Breast epithelium (tissue), 4 donors: Measurements from ENCODE around the gene FDX2. TPM values are rescaled to one million over a fixed set of nuclear protein-coding genes. Genes with fewer than 3 reads are reported as not detected.

Experiments
- DNase-seq, 2 donors: peaks; one replicate each; pipeline ENCODE4 v3.0.0-alpha.2; 2019; ENCODE audit warnings: low spot score in 2 of 2
- H3K27ac ChIP-seq, 2 donors: fragments of 200-600 bp; sonication (generic) in 1 of 2; one replicate each; pipeline ENCODE4 v1.5.1; 2016 to 2019; ENCODE audit warnings: mild to moderate bottlenecking in 1 of 2
- H3K27me3 ChIP-seq, 2 donors: fragments of 200-600 bp; sonication (generic) in 1 of 2; one replicate each; pipeline versions ENCODE4 v1.5.1 to v1.6.0; 2017 to 2019; ENCODE audit warnings: control low read depth in 1 of 2, mild to moderate bottlenecking in 1 of 2
- H3K36me3 ChIP-seq: fragments of 200-600 bp; one replicate; pipeline ENCODE4 v1.5.1; 2019
- H3K4me1 ChIP-seq, 2 donors: fragments of 200-600 bp; sonication (generic); one replicate each; pipeline ENCODE4 v1.5.1; 2016 to 2019; ENCODE audit warnings: control low read depth in 1 of 2
- H3K4me3 ChIP-seq, 3 donors: fragments of 200-600 bp; sonication (generic); 1 replicate in 2 of 3; 2 replicates in 1 of 3; pipeline ENCODE4 v1.5.1; 2016 to 2019; ENCODE audit warnings: mild to moderate bottlenecking in 3 of 3, moderate library complexity in 2 of 3
- H3K9me3 ChIP-seq, 2 donors: fragments of 200-600 bp; sonication (generic) in 1 of 2; one replicate each; pipeline ENCODE4 v1.5.1; 2016 to 2019; ENCODE audit warnings: control low read depth in 1 of 2
- POLR2A ChIP-seq: fragments of 450-650 bp; IDR thresholded peaks from one replicate; pipeline ENCODE4 v1.6.1; 2016; ENCODE audit warnings: antibody characterized with exemption, mild to moderate bottlenecking, moderate library complexity
- POLR2AphosphoS5 ChIP-seq, 3 donors: sonication (generic); formaldehyde crosslinking; IDR thresholded peaks; one replicate each; pipeline ENCODE4 v1.6.1; 2017; ENCODE audit warnings: antibody characterized with exemption in 3 of 3
- intact Hi-C: fragments of 100-400 bp; cut with DNase I; formaldehyde crosslinking; loops from one replicate; pipeline ENCODE4 v1.15.1; 2023; ENCODE audit warnings: low total_unique reads
- total RNA-seq, 3 donors: library from RNA; depleted of rRNA; stranded (reverse); fragments of >200 nt; gene quantifications; one replicate each; pipeline ENCODE4 v1.1.0, GENCODE V29; 2016
- TF ChIP-seq, protein P1 (sequence below), 3 donors: fragments of 450-650 bp; IDR thresholded peaks; one replicate each; pipeline ENCODE4 v1.5.1; 2016 to 2017; ENCODE audit warnings: antibody characterized with exemption in 3 of 3, mild to moderate bottlenecking in 3 of 3, moderate library complexity in 3 of 3

The FDX2 gene
- total RNA-seq, 3 donors from 2014 or later: 14.7 to 19.9 (median 15.7) TPM

DNA sequence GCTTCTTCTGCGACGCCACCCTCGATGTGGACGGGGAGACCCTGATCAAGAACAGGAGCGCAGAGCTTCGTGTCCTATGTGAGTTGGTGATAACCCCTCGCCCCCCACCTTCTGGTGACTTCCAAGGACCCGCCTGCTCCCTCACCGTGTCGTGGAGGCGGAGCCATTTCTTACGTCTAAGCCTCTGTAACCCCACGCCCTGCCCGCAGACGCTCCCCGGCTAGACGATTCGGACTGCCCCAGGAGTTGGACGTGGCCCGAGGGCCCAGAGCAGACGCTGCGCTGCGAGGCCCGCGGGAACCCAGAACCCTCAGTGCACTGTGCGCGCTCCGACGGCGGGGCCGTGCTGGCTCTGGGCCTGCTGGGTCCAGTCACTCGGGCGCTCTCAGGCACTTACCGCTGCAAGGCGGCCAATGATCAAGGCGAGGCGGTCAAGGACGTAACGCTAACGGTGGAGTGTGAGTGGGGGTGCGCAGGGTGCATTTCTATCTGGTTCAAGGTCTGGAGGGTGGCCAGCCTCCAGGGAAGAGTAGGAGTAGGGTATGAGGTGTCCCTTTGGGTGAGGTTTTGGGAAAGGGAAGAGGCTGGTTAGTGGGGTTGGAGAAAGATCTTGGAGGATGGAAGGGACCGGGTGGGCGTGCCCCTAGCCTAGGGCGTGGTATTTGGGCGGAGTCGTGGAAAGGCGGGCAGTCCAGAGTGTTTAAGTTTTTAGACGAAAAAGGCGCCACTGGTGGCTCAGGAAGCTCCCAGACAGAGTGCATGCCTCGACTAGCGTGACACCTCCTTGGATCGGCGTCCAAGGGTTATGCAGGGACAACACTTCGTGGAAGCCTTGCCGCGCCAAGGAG is 22.8 kb downstream of the FDX2 start:
- TF ChIP-seq, protein P1, sequence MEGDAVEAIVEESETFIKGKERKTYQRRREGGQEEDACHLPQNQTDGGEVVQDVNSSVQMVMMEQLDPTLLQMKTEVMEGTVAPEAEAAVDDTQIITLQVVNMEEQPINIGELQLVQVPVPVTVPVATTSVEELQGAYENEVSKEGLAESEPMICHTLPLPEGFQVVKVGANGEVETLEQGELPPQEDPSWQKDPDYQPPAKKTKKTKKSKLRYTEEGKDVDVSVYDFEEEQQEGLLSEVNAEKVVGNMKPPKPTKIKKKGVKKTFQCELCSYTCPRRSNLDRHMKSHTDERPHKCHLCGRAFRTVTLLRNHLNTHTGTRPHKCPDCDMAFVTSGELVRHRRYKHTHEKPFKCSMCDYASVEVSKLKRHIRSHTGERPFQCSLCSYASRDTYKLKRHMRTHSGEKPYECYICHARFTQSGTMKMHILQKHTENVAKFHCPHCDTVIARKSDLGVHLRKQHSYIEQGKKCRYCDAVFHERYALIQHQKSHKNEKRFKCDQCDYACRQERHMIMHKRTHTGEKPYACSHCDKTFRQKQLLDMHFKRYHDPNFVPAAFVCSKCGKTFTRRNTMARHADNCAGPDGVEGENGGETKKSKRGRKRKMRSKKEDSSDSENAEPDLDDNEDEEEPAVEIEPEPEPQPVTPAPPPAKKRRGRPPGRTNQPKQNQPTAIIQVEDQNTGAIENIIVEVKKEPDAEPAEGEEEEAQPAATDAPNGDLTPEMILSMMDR (IDR thresholded peaks at IDR 0.05): no peak
- TF ChIP-seq POLR2AphosphoS5 (IDR thresholded peaks at IDR 0.05): no peak
- DNase-seq: no peak
- Histone ChIP-seq H3K36me3 (no peaks in the 10 kb centered on the region), H3K27me3 (peaks cover 24 to 83% of the 10 kb centered on the region in 2 donors), H3K4me3 (peak overlapping the region in 2 of 3 donors; percentile 54 to 72), H3K4me1 (peaks cover 27 to 33% of the 10 kb centered on the region in 2 donors), H3K27ac (peak overlapping the region in 1 of 2 donors; percentile 52), H3K9me3 (no peaks in the 10 kb centered on the region)
- intact Hi-C loops: no loop called here

DNA sequence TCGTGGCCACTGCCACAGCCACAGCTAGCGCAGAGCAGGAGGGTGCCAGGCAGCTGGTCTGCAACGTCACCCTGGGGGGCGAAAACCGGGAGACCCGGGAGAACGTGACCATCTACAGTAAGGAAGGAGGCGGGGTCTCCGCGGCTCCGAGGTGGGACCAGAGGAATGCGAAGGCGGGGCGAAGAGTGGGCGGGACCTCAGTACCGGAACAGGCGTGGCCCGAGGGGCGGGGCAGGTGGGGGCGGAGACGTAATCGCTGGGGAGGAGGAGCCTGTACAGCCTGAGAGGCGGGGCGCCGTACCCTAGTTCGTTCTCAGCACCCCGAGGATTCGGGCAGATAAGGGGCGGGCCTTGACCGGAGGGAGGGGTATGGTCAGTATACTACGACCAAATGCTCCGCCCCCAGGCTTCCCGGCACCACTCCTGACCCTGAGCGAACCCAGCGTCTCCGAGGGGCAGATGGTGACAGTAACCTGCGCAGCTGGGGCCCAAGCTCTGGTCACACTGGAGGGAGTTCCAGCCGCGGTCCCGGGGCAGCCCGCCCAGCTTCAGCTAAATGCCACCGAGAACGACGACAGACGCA is 23.5 kb downstream of the FDX2 start:
- H3K36me3 ChIP-seq: no peaks in the 10 kb centered on the region
- DNase-seq: peak; percentile 75 to 92
- intact Hi-C loops: no loop called here
- peak overlapping the region; percentile 26 to 72 (median 54) for H3K4me3 ChIP-seq
- peak overlapping the region; percentile 25 to 52 for H3K27ac ChIP-seq
- no peaks in the 10 kb centered on the region for H3K9me3 ChIP-seq
- H3K4me1 ChIP-seq: peaks cover 27 to 33% of the 10 kb centered on the region in 2 donors
- H3K27me3 ChIP-seq: peaks cover 24 to 83% of the 10 kb centered on the region in 2 donors
- TF ChIP-seq POLR2AphosphoS5 (IDR thresholded peaks at IDR 0.05) (no peak), POLR2A (no peak)
- TF ChIP-seq, protein P1 (IDR thresholded peaks at IDR 0.05): no peak

DNA sequence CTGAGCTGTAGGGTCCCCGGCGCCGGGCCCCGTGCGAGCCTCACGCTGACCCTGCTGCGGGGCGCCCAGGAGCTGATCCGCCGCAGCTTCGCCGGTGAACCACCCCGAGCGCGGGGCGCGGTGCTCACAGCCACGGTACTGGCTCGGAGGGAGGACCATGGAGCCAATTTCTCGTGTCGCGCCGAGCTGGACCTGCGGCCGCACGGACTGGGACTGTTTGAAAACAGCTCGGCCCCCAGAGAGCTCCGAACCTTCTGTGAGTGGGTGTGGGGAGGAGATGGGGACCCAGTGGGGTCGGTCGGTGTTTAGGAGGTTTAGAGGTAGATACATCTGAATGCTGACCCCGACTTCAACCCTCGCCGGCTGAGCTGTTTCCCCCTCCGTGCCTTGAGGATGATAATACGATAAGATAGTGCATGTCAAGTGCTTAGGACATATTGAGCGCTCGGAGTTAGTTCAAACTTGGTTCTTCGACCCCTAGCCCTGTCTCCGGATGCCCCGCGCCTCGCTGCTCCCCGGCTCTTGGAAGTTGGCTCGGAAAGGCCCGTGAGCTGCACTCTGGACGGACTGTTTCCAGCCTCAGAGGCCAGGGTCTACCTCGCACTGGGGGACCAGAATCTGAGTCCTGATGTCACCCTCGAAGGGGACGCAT is 24.1 kb downstream of the FDX2 start:
- Histone ChIP-seq H3K36me3 (no peaks in the 10 kb centered on the region), H3K9me3 (no peaks in the 10 kb centered on the region), H3K4me3 (peak overlapping the region; percentile 26 to 72 (median 54)), H3K27me3 (peaks cover 24 to 82% of the 10 kb centered on the region in 2 donors), H3K4me1 (peaks cover 27 to 33% of the 10 kb centered on the region in 2 donors), H3K27ac (peak overlapping the region; percentile 25 to 32)
- DNase-seq: no peak
- intact Hi-C loops: no loop called here
- TF ChIP-seq POLR2A (no peak), POLR2AphosphoS5 (IDR thresholded peaks at IDR 0.05) (no peak)
- TF ChIP-seq, protein P1 (IDR thresholded peaks at IDR 0.05): no peak

DNA sequence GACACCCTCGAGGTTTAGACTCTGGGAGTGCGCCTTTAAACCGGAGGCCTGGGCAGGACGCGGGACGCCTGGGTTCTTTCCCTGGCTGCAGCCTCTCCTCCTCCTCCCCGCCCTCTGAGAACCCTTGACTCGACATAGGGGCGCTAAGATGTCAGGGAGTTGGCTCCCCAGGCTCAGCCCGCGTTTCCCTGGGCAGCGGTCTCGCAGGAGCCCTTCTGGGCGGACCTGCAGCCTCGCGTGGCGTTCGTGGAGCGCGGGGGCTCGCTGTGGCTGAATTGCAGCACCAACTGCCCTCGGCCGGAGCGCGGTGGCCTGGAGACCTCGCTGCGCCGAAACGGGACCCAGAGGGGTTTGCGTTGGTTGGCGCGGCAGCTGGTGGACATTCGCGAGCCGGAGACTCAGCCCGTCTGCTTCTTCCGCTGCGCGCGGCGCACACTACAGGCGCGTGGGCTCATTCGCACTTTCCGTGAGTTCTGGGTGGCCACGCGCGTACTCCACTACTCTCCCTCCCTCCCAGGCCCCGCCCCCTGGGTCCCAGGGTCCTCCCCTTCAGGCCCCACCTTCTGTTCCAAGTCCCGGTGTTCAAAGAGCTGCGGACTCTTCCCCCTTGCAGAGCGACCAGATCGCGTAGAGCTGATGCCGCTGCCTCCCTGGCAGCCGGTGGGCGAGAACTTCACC is 24.8 kb downstream of the FDX2 start:
- peak in 1 of 2 donors; percentile 51 for DNase-seq
- peak overlapping the region; percentile 26 to 72 (median 54) for H3K4me3 ChIP-seq
- H3K27ac ChIP-seq: peak overlapping the region in 1 of 2 donors; percentile 32
- peaks cover 27 to 32% of the 10 kb centered on the region in 2 donors for H3K4me1 ChIP-seq
- intact Hi-C loops: no loop called here
- H3K36me3 ChIP-seq: no peaks in the 10 kb centered on the region
- TF ChIP-seq POLR2A (no peak), POLR2AphosphoS5 (IDR thresholded peaks at IDR 0.05) (no peak)
- TF ChIP-seq, protein P1 (IDR thresholded peaks at IDR 0.05): no peak
- peaks cover 24 to 75% of the 10 kb centered on the region in 2 donors for H3K27me3 ChIP-seq
- no peaks in the 10 kb centered on the region for H3K9me3 ChIP-seq
